ENCODE results near the gene NHERF2. TPM values are rescaled to one million over a fixed set of nuclear protein-coding genes. Genes with fewer than 3 reads are reported as not detected.

The NHERF2 gene
- total and polyA plus RNA-seq, 9 of the 15 experiments (the other 6 are each of a cell fraction or from before 2014, with no cell fraction given), result 0.15 to 42.0 (median 12.5) TPM

DNA sequence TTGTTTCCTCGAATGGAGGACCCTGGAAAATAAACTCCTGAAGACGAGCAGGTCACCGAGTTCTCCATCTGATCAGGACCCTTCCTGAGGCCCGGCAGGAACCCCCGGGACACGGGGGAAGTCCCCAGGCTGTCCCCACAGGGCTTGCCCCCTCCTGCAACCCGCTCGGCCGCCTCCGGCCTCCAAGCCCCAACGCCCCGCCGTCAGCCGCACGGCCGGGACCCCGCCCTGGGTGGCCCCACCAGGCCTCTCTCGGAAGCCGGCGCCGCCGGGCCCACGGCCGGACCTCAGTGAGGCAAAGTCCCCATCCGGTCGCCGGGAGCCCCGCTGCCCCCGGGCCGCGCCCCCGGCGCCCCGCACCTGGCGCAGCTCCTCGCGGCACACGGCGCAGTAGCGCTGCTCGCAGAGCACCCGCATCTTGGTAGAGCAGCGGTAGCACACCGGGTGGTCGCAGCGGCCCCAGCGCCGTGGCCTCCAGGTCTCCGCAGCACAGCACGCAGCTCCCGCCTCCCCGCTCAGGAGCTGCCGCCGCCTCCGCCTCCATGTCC lies 17.5 kb upstream of the NHERF2 start (continued):
- TF ChIP-seq ZNF263 (CRISPR knock-in tag; IDR thresholded peaks at IDR 0.05; ENCODE audit: borderline replicate concordance), result 0 out of 2 replicates have a peak, but pooled peaks have one; percentile 44
- no peak for TF ChIP-seq GTF2F1 (IDR thresholded peaks at IDR 0.05; ENCODE audit: low read depth, low read length)
- TF ChIP-seq HNRNPH1 (optimal IDR thresholded peaks at IDR 0.05; ENCODE audit: low read depth, low read length), result no peak
- TF ChIP-seq FOS (IDR thresholded peaks at IDR 0.05; ENCODE audit: extremely low read depth, insufficient read length), result no peak
- no peak for TF ChIP-seq RBM25 (IDR thresholded peaks at IDR 0.05; ENCODE audit: low read depth, low read length, severe bottlenecking)
- no peak for TF ChIP-seq ZNF232 (CRISPR knock-in tag; IDR thresholded peaks at IDR 0.05)
- TF ChIP-seq STAT5A (IDR thresholded peaks at IDR 0.05; ENCODE audit: borderline replicate concordance, low read length), result no peak
- TF ChIP-seq, protein P1, sequence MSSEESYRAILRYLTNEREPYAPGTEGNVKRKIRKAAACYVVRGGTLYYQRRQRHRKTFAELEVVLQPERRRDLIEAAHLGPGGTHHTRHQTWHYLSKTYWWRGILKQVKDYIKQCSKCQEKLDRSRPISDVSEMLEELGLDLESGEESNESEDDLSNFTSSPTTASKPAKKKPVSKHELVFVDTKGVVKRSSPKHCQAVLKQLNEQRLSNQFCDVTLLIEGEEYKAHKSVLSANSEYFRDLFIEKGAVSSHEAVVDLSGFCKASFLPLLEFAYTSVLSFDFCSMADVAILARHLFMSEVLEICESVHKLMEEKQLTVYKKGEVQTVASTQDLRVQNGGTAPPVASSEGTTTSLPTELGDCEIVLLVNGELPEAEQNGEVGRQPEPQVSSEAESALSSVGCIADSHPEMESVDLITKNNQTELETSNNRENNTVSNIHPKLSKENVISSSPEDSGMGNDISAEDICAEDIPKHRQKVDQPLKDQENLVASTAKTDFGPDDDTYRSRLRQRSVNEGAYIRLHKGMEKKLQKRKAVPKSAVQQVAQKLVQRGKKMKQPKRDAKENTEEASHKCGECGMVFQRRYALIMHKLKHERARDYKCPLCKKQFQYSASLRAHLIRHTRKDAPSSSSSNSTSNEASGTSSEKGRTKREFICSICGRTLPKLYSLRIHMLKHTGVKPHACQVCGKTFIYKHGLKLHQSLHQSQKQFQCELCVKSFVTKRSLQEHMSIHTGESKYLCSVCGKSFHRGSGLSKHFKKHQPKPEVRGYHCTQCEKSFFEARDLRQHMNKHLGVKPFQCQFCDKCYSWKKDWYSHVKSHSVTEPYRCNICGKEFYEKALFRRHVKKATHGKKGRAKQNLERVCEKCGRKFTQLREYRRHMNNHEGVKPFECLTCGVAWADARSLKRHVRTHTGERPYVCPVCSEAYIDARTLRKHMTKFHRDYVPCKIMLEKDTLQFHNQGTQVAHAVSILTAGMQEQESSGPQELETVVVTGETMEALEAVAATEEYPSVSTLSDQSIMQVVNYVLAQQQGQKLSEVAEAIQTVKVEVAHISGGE (CRISPR knock-in tag; IDR thresholded peaks at IDR 0.05), result peak in 1 of 3 experiments; percentile 27; a peak in 1 of 6 replicates
- TF ChIP-seq, protein P2, sequence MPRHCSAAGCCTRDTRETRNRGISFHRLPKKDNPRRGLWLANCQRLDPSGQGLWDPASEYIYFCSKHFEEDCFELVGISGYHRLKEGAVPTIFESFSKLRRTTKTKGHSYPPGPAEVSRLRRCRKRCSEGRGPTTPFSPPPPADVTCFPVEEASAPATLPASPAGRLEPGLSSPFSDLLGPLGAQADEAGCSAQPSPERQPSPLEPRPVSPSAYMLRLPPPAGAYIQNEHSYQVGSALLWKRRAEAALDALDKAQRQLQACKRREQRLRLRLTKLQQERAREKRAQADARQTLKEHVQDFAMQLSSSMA (CRISPR knock-in tag; IDR thresholded peaks at IDR 0.05), result no peak
- TF ChIP-seq, protein P3, sequence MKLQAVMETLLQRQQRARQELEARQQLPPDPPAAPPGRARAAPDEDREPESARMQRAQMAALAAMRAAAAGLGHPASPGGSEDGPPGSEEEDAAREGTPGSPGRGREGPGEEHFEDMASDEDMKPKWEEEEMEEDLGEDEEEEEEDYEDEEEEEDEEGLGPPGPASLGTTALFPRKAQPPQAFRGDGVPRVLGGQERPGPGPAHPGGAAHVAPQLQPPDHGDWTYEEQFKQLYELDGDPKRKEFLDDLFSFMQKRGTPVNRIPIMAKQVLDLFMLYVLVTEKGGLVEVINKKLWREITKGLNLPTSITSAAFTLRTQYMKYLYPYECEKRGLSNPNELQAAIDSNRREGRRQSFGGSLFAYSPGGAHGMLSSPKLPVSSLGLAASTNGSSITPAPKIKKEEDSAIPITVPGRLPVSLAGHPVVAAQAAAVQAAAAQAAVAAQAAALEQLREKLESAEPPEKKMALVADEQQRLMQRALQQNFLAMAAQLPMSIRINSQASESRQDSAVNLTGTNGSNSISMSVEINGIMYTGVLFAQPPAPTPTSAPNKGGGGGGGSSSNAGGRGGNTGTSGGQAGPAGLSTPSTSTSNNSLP (IDR thresholded peaks at IDR 0.05; ENCODE audit: borderline replicate concordance, low read depth, low read length), result no peak
- TF ChIP-seq WHSC1 (IDR thresholded peaks at IDR 0.05; ENCODE audit: low read length), result no peak
- TF ChIP-seq PRPF4 (IDR thresholded peaks at IDR 0.05; ENCODE audit: insufficient read depth, low read depth, low read length, poor library complexity, severe bottlenecking), result no peak
- TF ChIP-seq, protein P4, sequence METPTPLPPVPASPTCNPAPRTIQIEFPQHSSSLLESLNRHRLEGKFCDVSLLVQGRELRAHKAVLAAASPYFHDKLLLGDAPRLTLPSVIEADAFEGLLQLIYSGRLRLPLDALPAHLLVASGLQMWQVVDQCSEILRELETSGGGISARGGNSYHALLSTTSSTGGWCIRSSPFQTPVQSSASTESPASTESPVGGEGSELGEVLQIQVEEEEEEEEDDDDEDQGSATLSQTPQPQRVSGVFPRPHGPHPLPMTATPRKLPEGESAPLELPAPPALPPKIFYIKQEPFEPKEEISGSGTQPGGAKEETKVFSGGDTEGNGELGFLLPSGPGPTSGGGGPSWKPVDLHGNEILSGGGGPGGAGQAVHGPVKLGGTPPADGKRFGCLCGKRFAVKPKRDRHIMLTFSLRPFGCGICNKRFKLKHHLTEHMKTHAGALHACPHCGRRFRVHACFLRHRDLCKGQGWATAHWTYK (CRISPR knock-in tag; IDR thresholded peaks at IDR 0.05), result no peak
- TF ChIP-seq, protein P5, sequence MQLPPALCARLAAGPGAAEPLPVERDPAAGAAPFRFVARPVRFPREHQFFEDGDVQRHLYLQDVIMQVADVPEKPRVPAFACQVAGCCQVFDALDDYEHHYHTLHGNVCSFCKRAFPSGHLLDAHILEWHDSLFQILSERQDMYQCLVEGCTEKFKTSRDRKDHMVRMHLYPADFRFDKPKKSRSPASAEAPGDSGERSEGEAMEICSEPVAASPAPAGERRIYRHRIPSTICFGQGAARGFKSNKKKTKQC (CRISPR knock-in tag; IDR thresholded peaks at IDR 0.05), result no peak
- no peak for TF ChIP-seq HES1 (IDR thresholded peaks at IDR 0.05; ENCODE audit: low read depth)
- no peak for TF ChIP-seq MCM5 (IDR thresholded peaks at IDR 0.05; ENCODE audit: low read depth)
- no peak for TF ChIP-seq SMAD3 (CRISPR knock-in tag; conservative IDR thresholded peaks at IDR 0.05)
- TF ChIP-seq HNRNPK (IDR thresholded peaks at IDR 0.05; ENCODE audit: low read depth, low read length, poor library complexity, severe bottlenecking), result no peak
- no peak for TF ChIP-seq NR2C1 (IDR thresholded peaks at IDR 0.05)
- TF ChIP-seq NR2C1 (tag; IDR thresholded peaks at IDR 0.05), result no peak

All from K562 (cell line).